ENCODE results near the gene FOSL2. TPM values are rescaled to one million over a fixed set of nuclear protein-coding genes. Genes with fewer than 3 reads are reported as not detected.

The FOSL2 gene
- total RNA-seq, 1 experiment from 2014 or later: 93.2 TPM

DNA sequence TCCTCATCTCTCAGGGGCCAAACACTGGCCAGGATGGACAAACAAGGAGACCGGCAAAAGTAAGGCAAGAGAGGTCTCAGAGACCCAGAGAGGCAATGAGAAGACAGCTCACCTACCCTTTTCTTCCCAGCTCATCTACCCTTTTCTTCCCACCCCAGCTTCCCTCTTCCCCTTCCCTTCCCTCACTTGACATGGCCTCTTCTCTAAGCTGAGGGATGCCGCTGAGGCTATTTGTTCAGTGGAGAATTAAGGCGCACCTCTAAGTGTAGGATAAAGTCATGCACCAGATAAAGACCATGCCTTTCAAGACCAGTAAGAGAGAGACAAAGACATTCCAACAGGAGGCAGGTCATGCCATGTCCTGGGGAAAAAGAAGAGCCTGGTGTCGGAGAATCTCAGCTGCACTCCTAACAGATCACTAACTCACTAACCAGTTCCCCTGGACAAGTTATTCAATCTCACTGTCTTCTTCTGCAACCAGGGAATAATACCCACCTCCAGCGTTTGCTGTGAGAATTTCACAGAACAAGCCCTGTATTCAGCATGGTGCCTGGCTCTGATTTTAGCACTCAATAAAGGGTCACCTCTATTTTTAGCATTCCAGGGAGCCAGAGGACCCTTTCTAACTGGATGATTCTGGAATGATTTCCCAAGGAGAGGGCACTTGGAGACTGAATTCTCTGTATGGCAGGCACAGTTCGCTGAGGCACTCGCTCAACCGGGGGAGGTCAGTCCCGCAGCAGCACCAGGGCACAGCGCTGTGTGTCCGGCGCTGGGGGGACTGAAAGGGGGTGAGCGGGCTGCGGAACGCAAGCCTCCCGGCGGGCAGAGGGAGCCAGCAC is 3.0 kb upstream of the FOSL2 start:
- in situ Hi-C loops (cut with HindIII; ENCODE audit: low pct_unique_long_range_greater_than_20kb, low sequenced_read_pairs): no loop called here
- no peak for DNase-seq (ENCODE audit: low read depth)

DNA sequence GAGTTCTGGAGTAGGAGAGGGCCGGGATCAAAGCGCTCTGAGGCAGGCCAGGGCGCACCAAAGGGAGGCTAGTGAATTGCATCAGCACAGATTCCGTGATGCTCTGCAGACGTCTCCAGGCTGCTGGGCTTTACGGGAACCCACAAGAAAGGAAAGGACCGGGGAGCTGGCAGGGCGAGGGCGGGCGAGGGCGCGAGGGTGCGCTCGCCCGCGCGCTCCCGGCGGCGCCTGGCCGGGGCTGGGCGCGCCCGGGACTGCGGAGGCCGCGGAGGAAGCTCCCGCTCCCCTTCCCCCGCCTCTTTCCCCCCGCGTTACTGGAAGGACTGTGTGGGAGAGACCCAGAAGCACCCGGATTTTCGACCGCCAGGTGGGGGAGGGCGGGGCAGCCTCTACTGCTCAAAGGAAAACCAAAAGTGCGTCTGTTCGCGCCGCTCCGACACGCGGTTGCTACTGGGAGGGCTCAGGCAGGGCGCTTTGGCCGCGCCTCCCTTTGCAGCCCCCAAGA is 2.4 kb upstream of the FOSL2 start:
- in situ Hi-C loops (cut with HindIII; ENCODE audit: low pct_unique_long_range_greater_than_20kb, low sequenced_read_pairs): no loop called here
- peak; percentile 94 for DNase-seq (ENCODE audit: low read depth)

DNA sequence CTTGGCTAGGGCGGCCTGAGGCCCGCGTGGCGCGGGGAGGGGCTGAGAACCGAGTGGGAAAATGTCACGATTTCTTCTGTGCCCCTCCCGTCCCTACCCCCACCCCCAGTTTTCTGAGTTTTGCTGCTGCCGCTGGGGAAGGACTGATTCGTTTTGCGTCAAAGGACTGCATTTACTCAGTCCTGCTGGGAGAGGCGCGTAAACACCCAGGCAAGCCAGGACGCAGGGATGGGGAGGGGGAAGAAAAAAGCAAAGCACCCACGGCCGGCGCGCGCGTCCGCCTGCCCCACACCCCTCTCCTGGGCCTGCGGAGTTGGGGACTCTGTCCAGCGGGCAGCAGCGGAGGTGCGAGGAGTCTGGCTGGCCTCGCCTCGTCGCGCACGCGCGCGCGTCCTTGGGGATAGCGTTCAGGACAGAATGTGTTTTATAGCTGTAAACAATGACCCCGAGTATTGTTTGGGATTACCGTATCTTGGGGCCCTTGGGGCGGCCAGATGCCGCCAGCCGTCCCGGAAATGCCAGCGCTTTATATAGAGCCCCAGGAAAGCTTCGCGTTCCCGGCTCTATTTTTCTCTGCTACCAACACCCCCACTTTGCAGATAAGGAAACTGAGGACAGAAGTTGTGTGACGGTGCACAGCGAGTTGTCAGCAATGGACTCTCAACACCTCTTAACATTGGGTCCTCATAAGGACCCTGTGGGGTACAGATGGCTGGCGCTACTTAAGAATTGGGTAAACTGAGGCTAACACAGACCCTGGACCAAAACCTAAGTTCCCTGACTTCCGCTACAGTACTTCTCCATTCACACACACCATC is 1.7 kb upstream of the FOSL2 start:
- in situ Hi-C loops (cut with HindIII; ENCODE audit: low pct_unique_long_range_greater_than_20kb, low sequenced_read_pairs): no loop called here
- DNase-seq (ENCODE audit: low read depth): peak; percentile 90

DNA sequence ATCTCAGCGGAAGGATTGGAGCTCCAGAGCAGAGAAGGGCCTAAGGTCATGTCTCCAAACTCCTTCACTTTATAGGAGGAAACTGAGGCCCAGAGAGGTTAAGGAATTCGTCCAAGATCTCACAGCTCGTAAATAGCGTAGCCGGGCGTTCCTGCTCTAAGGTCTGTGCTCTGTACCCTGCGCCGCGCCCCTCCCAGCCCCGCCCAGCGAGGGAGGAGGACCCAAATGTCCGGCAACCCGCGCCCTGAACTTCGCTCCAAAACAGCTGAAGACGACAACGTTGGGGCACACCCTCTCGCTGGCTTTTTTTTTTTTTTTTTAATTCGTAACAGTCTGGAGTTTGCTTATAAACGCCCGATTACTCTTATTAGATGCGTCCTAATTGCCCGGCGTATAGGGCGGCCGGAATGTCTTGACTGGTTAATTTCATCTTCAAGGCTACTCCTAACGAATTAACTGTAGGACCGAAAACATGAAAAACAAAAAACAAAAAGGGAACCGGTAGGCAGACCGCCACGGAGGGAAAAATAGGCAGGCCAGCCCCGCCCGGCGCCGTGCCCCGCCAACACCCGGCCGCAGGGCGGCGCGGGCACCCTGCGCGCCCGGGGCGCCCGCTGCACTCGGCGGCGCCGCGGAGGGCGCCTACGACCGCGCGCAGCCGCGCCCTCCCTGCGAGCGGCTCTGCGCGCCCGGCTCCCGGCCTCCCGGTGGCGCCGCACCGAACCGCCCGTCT is 928 bp upstream of the FOSL2 start:
- in situ Hi-C loops (cut with HindIII; ENCODE audit: low pct_unique_long_range_greater_than_20kb, low sequenced_read_pairs): no loop called here
- peak; percentile 95 for DNase-seq (ENCODE audit: low read depth)

DNA sequence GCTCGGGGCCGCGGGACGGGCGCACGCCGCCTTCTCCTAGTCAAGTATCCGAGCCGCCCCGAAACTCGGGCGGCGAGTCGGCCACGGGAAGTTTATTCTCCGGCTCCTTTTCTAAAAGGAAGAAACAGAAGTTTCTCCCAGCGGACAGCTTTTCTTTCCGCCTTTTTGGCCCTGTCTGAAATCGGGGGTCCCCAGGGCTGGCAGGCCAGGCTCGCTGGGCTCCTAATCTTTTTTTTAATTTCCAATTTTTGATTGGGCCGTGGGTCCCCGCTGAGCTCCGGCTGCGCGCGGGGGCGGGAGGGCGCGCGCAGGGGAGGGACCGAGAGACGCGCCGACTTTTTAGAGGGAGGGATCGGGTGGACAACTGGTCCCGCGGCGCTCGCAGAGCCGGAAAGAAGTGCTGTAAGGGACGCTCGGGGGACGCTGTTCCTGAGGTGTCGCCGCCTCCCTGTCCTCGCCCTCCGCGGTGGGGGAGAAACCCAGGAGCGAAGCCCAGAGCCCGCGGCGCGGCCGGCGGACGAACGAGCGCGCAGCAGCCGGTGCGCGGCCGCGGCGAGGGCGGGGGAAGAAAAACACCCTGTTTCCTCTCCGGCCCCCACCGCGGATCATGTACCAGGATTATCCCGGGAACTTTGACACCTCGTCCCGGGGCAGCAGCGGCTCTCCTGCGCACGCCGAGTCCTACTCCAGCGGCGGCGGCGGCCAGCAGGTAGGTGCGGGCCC is 617 bp downstream of the FOSL2 start:
- DNase-seq (ENCODE audit: low read depth): no peak
- in situ Hi-C loops (cut with HindIII; ENCODE audit: low pct_unique_long_range_greater_than_20kb, low sequenced_read_pairs): no loop called here

DNA sequence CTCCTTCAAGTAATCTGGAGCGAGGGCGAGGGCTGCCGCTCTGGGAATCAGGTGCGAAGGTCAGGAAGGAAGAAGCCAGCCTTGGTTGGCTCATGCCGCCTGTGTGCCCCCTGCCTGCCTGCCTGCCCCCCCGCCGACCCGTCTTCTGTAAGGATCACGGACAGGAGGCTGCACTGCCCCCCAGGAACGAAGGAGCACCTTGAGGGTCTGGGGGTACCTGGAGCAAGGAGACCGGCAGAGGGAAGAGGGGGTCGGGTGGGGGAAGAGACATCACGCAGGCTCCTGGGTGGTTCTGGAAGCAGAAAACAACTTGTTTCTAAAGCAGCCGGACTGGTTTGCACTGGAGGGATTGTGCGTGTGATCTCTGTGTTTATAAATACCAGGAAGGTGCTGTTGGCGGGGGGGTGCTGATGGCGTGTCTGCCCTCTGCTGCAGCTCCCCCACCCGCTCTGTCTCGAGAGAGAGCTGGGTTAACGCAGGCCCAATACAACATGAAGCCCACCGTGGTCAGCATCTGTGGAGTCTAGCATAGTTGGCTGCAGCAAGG is 1.7 kb downstream of the FOSL2 start:
- in situ Hi-C loops (cut with HindIII; ENCODE audit: low pct_unique_long_range_greater_than_20kb, low sequenced_read_pairs): no loop called here
- DNase-seq (ENCODE audit: low read depth): peak; percentile 56

DNA sequence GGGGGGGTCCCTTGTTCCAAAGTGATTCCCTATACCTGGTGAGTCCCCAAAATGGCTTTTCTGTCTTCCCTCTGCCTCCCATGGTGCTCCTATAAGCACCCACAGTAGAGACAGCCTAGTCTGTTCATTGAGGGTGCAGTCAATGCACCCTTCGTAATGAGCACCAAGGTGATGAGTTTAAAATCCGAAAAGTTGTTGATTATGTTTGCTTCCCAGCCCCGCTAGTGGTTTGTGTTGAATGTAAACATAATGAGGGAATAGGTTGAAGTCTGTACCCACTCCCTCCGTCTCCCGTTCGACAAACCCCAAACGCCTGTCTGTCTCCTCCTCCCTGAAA is 2.3 kb downstream of the FOSL2 start:
- DNase-seq (ENCODE audit: low read depth): no peak
- in situ Hi-C loops (cut with HindIII; ENCODE audit: low pct_unique_long_range_greater_than_20kb, low sequenced_read_pairs): no loop called here

DNA sequence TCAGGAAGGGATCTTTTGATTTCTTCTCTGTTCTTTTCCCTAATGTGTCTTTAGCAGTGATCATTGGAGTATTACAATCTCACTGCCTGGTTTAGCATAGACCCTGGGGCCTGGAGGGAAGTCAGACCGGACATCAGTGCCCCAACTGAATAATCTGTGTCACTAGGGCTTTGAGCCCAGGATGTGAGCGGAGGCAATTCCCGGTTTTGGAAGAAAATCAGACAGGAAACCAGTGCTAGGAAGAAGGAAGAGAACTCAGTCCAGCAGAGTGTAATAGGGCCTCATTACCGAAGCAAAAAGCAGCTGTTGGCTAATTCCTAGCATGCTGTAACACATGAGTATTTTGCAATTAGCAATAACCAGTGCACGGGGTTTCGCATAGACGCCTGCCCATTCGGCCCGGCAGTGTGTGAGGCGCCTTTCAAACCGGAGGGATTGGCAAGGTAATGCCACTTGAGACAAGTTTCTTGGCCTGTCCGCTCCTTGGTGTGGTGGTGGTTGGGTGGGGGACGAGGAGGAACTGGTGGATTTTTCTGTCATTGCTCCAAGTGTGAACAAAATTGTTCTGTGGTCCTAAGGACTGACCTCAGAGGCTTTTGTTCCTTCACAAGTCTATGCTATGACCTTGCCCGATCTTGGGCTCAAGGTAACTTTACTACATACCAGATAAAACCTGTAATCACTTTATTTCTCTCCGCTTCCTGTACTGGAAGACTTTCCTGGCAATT is 2.8 kb downstream of the FOSL2 start:
- peak; percentile 61 for DNase-seq (ENCODE audit: low read depth)
- in situ Hi-C loops (cut with HindIII; ENCODE audit: low pct_unique_long_range_greater_than_20kb, low sequenced_read_pairs): no loop called here

DNA sequence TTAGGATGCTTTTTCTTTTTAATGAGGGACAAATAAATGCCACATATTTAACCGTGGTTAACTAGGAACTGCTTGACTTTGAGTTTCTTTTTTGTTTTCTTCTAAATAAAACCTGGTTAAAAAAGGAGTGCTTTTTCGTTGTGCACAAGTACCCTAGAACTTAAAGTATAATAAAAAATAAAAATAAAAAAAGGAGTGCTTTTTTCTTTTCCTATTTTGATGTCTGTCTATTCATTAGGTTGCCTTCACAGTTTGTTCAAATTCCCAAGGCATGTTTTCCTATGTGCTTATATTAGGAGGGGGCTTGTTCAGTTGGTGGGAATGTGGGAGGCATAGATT is 4.4 kb downstream of the FOSL2 start:
- in situ Hi-C loops (cut with HindIII; ENCODE audit: low pct_unique_long_range_greater_than_20kb, low sequenced_read_pairs): no loop called here
- DNase-seq (ENCODE audit: low read depth): no peak

DNA sequence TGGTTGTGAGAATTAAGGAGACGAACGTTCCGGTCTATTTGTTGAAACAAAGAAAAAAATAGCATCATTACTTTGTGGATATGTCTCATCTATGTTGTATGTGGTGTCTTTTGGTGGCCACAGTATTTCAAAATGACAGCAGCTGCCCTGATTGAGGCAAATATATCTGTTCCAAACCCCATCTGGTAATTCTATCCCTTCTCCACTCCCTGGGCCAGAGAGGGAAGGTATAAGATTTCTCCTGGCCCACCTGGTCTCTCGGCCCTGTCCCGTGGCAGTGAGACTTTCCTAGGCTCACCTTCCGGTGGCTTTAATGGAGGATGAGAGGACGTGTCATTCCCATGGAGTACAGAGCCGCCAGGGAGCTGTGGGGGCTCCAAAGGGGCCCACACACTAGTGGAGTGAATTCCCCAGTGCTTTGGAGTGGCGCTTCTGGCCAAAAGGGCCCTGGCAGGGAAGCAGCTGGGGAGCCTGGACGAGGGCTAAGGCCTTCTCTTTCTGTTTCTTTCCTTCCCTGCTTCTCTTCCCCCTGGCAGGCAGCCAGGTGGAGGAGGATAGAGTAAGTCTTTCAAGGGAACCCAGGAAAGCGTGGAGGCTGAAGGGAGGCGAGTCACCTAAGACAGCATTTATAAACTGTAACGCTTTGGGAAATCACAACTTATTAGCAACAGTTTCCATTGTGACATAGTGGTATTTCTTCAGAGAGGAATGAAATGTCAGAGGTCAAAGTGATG is 5.6 kb downstream of the FOSL2 start:
- DNase-seq (ENCODE audit: low read depth): peak; percentile 66
- in situ Hi-C loops (cut with HindIII; ENCODE audit: low pct_unique_long_range_greater_than_20kb, low sequenced_read_pairs): no loop called here

DNA sequence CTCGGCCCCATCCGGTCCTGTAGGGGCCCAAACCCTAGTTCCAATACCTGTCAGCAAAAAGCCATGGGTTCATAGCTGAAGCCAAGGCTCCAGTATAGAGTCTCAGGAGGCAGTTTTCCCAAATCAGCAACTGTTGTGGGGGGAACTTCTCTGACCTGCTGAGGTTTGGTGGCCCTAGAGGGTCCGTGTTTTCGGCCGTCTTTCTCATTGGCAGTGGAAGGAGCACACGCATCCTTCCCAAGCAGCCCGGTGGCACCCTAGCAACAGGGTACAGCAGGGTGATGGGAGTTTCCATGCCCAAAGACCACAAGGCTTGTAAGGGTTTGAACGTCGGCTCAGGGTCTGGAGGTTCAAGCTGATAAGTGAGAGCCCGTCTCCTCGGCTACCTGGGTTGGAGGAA is 6.6 kb downstream of the FOSL2 start:
- in situ Hi-C loops (cut with HindIII; ENCODE audit: low pct_unique_long_range_greater_than_20kb, low sequenced_read_pairs): no loop called here
- no peak for DNase-seq (ENCODE audit: low read depth)

DNA sequence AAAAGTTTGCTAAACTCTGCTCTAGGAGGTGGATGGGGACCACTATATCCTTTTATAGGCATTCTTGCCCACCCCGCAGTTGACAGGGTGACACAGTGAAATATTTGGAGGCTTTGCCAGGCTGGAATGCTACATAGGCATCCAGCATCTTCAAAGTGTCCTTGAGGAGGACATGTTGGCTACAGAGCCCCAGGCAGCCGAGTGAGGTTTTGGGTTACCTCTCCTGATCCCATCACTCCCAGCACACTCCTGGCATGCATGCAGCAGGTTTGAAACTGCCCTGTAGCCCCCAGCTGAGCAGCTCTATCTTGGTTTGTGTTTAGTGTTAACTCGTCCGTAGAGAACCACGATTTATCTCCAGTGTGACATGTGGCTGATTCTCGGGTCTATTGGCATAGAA is 7.3 kb downstream of the FOSL2 start:
- DNase-seq (ENCODE audit: low read depth): no peak
- in situ Hi-C loops (cut with HindIII; ENCODE audit: low pct_unique_long_range_greater_than_20kb, low sequenced_read_pairs): no loop called here

DNA sequence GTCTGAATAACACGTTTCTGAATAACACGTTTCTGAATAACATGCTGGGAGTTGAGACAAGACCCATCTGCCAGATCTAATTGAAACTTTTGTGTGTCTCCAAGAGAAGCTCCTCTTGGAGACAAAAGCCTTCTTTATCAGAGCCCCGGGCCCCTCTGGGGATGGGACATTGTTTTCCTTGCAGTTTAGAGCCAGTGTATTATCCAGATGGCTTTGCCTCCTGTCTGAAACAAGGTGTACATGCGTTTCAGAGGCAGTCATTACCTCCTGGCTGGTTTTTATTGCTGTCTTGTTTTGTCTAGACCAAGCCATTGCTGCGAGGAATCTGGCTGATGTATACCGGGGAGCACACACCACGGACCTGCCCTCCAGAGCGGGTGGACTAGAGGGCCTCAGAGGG is 7.8 kb downstream of the FOSL2 start:
- in situ Hi-C loops (cut with HindIII; ENCODE audit: low pct_unique_long_range_greater_than_20kb, low sequenced_read_pairs): no loop called here
- DNase-seq (ENCODE audit: low read depth): no peak

DNA sequence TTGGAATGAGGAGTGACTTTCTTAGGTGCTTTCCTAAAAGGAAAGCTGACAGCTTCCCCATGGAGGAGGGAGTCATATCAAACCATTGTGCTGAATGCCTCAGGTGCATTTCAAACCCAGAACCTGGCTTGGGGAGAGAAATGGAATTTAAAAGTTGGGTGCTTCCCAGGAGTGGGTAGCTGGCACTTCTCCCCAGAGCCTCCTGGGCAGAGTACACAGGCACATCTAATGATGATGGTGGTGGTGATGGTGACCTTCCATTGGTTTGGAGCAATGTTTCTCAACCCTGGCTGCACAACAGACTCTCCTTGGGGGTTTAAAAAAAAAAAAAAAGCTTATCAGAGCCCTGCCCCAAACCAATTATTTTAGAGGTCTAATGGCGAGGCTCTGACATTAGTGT is 8.3 kb downstream of the FOSL2 start:
- no peak for DNase-seq (ENCODE audit: low read depth)
- in situ Hi-C loops (cut with HindIII; ENCODE audit: low pct_unique_long_range_greater_than_20kb, low sequenced_read_pairs): no loop called here

DNA sequence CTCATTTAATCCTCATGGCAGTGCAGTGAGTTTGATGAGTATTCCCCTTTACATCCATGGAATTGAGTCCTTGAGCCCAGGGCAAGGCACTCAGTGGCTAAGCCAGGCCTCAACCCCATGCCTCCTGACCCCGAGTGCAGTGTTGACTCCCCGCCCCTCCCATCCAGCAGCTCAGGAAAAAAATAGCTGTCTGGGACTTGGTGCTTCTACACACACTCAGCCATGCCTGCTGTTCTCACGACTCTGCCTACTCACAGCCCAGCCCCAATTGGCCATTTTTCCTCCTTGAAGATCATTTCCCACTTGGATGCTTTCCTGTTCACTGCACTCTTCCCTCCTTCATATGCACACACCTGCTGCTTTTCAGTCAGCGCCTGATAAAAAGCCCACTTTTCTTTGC is 8.8 kb downstream of the FOSL2 start:
- in situ Hi-C loops (cut with HindIII; ENCODE audit: low pct_unique_long_range_greater_than_20kb, low sequenced_read_pairs): no loop called here
- DNase-seq (ENCODE audit: low read depth): no peak

DNA sequence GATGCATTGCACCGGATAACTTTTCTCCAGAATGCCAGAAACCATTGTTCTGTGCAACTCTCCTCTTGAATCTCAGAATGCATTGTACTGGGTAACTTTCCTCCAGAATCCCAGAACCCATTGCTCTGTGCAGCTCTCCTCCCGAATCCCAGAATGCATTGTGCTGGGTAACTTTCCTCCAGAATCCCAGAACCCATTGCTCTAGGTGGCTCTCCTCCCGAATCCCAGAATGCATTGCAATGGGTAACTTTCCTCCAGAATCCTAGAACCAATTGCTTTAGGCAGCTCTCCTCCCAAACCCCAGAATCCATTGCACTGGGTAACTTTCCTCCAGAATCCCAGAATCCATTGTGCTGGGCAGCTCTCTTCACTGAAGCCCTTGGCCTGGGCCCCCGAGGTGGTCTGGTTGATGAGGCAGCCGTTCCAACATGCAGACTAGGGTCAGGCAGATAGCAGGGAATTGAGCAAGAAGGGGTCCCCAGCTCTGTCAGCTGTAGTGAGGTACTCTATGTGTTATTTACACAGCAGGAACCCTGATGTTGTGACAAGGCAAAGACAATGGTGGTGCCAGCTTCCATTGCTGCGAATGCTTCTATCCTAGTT is 9.4 kb downstream of the FOSL2 start:
- no peak for DNase-seq (ENCODE audit: low read depth)
- in situ Hi-C loops (cut with HindIII; ENCODE audit: low pct_unique_long_range_greater_than_20kb, low sequenced_read_pairs): no loop called here

Data from Caki2 (cell line).